WTC11 (cell line): ENCODE results near the gene SCAMP3.
A peak's percentile ranks its signal among the peaks of the same experiment; 100 is the strongest.

Source experiments
- CTCF ChIP-seq: fragments of 200-600 bp; IDR thresholded peaks from 2 replicates; pipeline ENCODE4 v1.8.0; 2022; ENCODE audit warnings: antibody characterized with exemption
- GABPB1 ChIP-seq: sonication (generic); formaldehyde crosslinking; IDR thresholded peaks from 2 replicates; pipeline ENCODE4 v1.8.1; 2023; ENCODE audit warnings: mild to moderate bottlenecking, missing genetic modification reagents
- JAZF1 ChIP-seq: fragments of 250-450 bp; sonication (Bioruptor Pico); IDR thresholded peaks from 2 replicates; pipeline ENCODE4 v1.9.0; 2021; ENCODE audit warnings: moderate library complexity, mild to moderate bottlenecking, inconsistent platforms
- JUN ChIP-seq: sonication (generic); formaldehyde crosslinking; IDR thresholded peaks from 2 replicates; pipeline ENCODE4 v1.8.0; 2023; ENCODE audit warnings: mild to moderate bottlenecking, missing genetic modification reagents
- KAT7 ChIP-seq: sonication (generic); formaldehyde crosslinking; IDR thresholded peaks from 2 replicates; pipeline ENCODE4 v1.8.1; 2023; ENCODE audit warnings: missing genetic modification reagents, mild to moderate bottlenecking, borderline replicate concordance
- MAX ChIP-seq: sonication (generic); formaldehyde crosslinking; IDR thresholded peaks from 2 replicates; pipeline ENCODE4 v1.8.0; 2022; ENCODE audit warnings: mild to moderate bottlenecking, missing genetic modification reagents
- MXD4 ChIP-seq: fragments of 250-450 bp; sonication (Bioruptor Pico); IDR thresholded peaks from 2 replicates; pipeline ENCODE4 v1.8.0; 2021; ENCODE audit warnings: mild to moderate bottlenecking, moderate library complexity, borderline replicate concordance
- NFE2L1 ChIP-seq: sonication (generic); formaldehyde crosslinking; IDR thresholded peaks from 2 replicates; pipeline ENCODE4 v1.8.1; 2023; ENCODE audit warnings: missing genetic modification reagents
- NR3C1 ChIP-seq: sonication (generic); formaldehyde crosslinking; conservative IDR thresholded peaks from 2 replicates; pipeline ENCODE4 v1.8.1; 2023; ENCODE audit warnings: low read depth, mild to moderate bottlenecking, missing genetic modification reagents
- TCF7 ChIP-seq: sonication (generic); formaldehyde crosslinking; IDR thresholded peaks from 2 replicates; pipeline ENCODE4 v1.8.0; 2022; ENCODE audit warnings: mild to moderate bottlenecking, low read depth, missing genetic modification reagents, moderate library complexity
- USF2 ChIP-seq: sonication (generic); formaldehyde crosslinking; IDR thresholded peaks from 2 replicates; pipeline ENCODE4 v1.8.1; 2023; ENCODE audit warnings: mild to moderate bottlenecking, missing genetic modification reagents, moderate library complexity
- ZBTB21 ChIP-seq: sonication (generic); formaldehyde crosslinking; IDR thresholded peaks from 2 replicates; pipeline ENCODE4 v1.8.1; 2023; ENCODE audit warnings: mild to moderate bottlenecking, missing genetic modification reagents, borderline replicate concordance
- ZNF281 ChIP-seq: sonication (generic); formaldehyde crosslinking; IDR thresholded peaks from 2 replicates; pipeline ENCODE4 v1.8.0; 2023; ENCODE audit warnings: mild to moderate bottlenecking, missing genetic modification reagents
- ZNF425 ChIP-seq: fragments of 250-450 bp; sonication (Bioruptor Pico); conservative IDR thresholded peaks from 2 replicates; pipeline ENCODE4 v1.9.0; 2021; ENCODE audit warnings: mild to moderate bottlenecking

GRCh38 chr1:155206891-155207805, 55.0 kb downstream of the SCAMP3 start:
- no peak for TF ChIP-seq JAZF1 (CRISPR knock-in tag)
- TF ChIP-seq CTCF, result peak; percentile 49; the same call in 1 of the 2 replicates
- no peak for TF ChIP-seq ZNF281 (CRISPR knock-in tag)
- TF ChIP-seq TCF7 (CRISPR knock-in tag), result no peak
- TF ChIP-seq KAT7, result no peak
- no peak for TF ChIP-seq USF2 (CRISPR knock-in tag)
- no peak for TF ChIP-seq ZBTB21
- no peak for TF ChIP-seq GABPB1 (CRISPR knock-in tag)
- no peak for TF ChIP-seq JUN
- no peak for TF ChIP-seq MAX (CRISPR knock-in tag)
- no peak for TF ChIP-seq MXD4
- no peak for TF ChIP-seq NFE2L1
- TF ChIP-seq ZNF425 (CRISPR knock-in tag), result no peak
- no peak for TF ChIP-seq NR3C1 (CRISPR knock-in tag)
